Activated naive CD4-positive, alpha-beta T cell treated with anti-CD3 and anti-CD28 coated beads, Interleukin-2, amount 50 U/mL, for 72 hours (primary cell): ENCODE results near the gene ARHGAP4. TPM values are rescaled to one million over a fixed set of nuclear protein-coding genes. Genes with fewer than 3 reads are reported as not detected.

Experiments
- ATAC-seq, 2 donors: fragments of 150-1000 bp; cut with Tn5 transposase; 2 replicates each; pipeline ENCODE4 v1.10.0; 2021; ENCODE audit warnings: mild to moderate bottlenecking in 2 of 2, moderate library complexity in 2 of 2
- DNase-seq, 2 donors: peaks; one replicate each; pipeline ENCODE4 v3.0.0; 2021 to 2022; ENCODE audit warnings: low spot score in 2 of 2
- H3K27ac Mint-ChIP-seq, 2 donors: one replicate each; pipeline ENCODE4 v1.8.0; 2022; ENCODE audit warnings: mild to moderate bottlenecking in 2 of 2, mixed read lengths in 2 of 2
- H3K36me3 Mint-ChIP-seq, 2 donors: one replicate each; pipeline ENCODE4 v1.8.0; 2022; ENCODE audit warnings: mixed read lengths in 2 of 2
- H3K9me3 Mint-ChIP-seq, 2 donors: one replicate each; pipeline ENCODE4 v1.8.0; 2022; ENCODE audit warnings: mixed read lengths in 2 of 2
- total RNA-seq, 2 donors: library from RNA; stranded (reverse); gene quantifications; one replicate each; pipeline ENCODE4 v1.2.3, GENCODE V29; 2022

Gene ARHGAP4
- total RNA-seq, 2 donors from 2014 or later = 90.0 to 138 TPM

- Mint-ChIP-seq H3K27ac (no peak overlapping the region), H3K36me3 (peaks cover 6 to 13% of the 10 kb centered on the region in 2 donors), H3K9me3 (no peaks in the 10 kb centered on the region)
- no peak for DNase-seq
- no peak for ATAC-seq
Measured at GRCh38 chrX:153935326-153935851, 9.3 kb upstream of the ARHGAP4 start.

GRCh38 chrX:153934762-153935325 lies 8.8 kb upstream of the ARHGAP4 start, which contains the start of gene NAA10:
Gene NAA10, minus strand, starts transcription at chrX:153935037. Its CDS starts 133 bp downstream, at chrX:153934904.
- ATAC-seq (peak; percentile 93 to 98), DNase-seq (peak; percentile 61 to 83)
- H3K27ac Mint-ChIP-seq = peak within 1 kb of the TSS; percentile 32 to 84
- peaks cover 6 to 13% of the 10 kb centered on the region in 2 donors for H3K36me3 Mint-ChIP-seq
- H3K9me3 Mint-ChIP-seq = no peaks in the 10 kb centered on the region

GRCh38 chrX:153934148-153934761 lies 8.2 kb upstream of the ARHGAP4 start:
- ATAC-seq = peak in 1 of 2 donors; percentile 6

GRCh38 chrX:153933748-153934147 lies 7.7 kb upstream of the ARHGAP4 start:
- ATAC-seq (no peak), DNase-seq (no peak)
- H3K27ac Mint-ChIP-seq = peak overlapping the region in 1 of 2 donors; percentile 32
- H3K9me3 Mint-ChIP-seq = no peaks in the 10 kb centered on the region
- H3K36me3 Mint-ChIP-seq = peaks cover 6 to 13% of the 10 kb centered on the region in 2 donors

More at GRCh38 chrX:153934148-153934761, 8.2 kb upstream of the ARHGAP4 start:
- Mint-ChIP-seq H3K36me3 (peaks cover 6 to 13% of the 10 kb centered on the region in 2 donors), H3K27ac (peak overlapping the region; percentile 32 to 84), H3K9me3 (no peaks in the 10 kb centered on the region)
- DNase-seq = no peak

- ATAC-seq (no peak), DNase-seq (no peak)
- no peak overlapping the region for H3K27ac Mint-ChIP-seq
- H3K9me3 Mint-ChIP-seq = no peaks in the 10 kb centered on the region
- H3K36me3 Mint-ChIP-seq = peaks cover 6 to 13% of the 10 kb centered on the region in 2 donors
Measured at GRCh38 chrX:153932220-153932915, 6.3 kb upstream of the ARHGAP4 start.

- H3K27ac Mint-ChIP-seq = peak overlapping the region; percentile 39 to 87
- H3K36me3 Mint-ChIP-seq = peaks cover 4 to 13% of the 10 kb centered on the region in 2 donors
- no peaks in the 10 kb centered on the region for H3K9me3 Mint-ChIP-seq
- no peak for DNase-seq
- no peak for ATAC-seq
Measured at GRCh38 chrX:153931748-153932147, 5.7 kb upstream of the ARHGAP4 start.

GRCh38 chrX:153931151-153931550 lies 5.1 kb upstream of the ARHGAP4 start:
- Mint-ChIP-seq H3K9me3 (no peaks in the 10 kb centered on the region), H3K27ac (peak overlapping the region; percentile 39 to 61)
- no peak for ATAC-seq

GRCh38 chrX:153930011-153930910 lies 4.2 kb upstream of the ARHGAP4 start:
- Mint-ChIP-seq H3K27ac (peak overlapping the region in 1 of 2 donors; percentile 39), H3K36me3 (peaks cover 5 to 17% of the 10 kb centered on the region in 2 donors), H3K9me3 (no peaks in the 10 kb centered on the region)
- no peak for ATAC-seq
- no peak for DNase-seq

More at GRCh38 chrX:153931151-153931550, 5.1 kb upstream of the ARHGAP4 start:
- peaks cover 0 to 13% of the 10 kb centered on the region in 2 donors for H3K36me3 Mint-ChIP-seq
- no peak for DNase-seq

GRCh38 chrX:153929576-153929975 lies 3.5 kb upstream of the ARHGAP4 start:
- H3K9me3 Mint-ChIP-seq = no peaks in the 10 kb centered on the region
- H3K36me3 Mint-ChIP-seq = peaks cover 6 to 23% of the 10 kb centered on the region in 2 donors
- peak overlapping the region in 1 of 2 donors; percentile 77 for H3K27ac Mint-ChIP-seq
- no peak for DNase-seq
- ATAC-seq = no peak

GRCh38 chrX:153928846-153929245 lies 2.8 kb upstream of the ARHGAP4 start:
- H3K36me3 Mint-ChIP-seq = peaks cover 12 to 23% of the 10 kb centered on the region in 2 donors
- no peak for ATAC-seq
- no peaks in the 10 kb centered on the region for H3K9me3 Mint-ChIP-seq

GRCh38 chrX:153927922-153928760 lies 2.1 kb upstream of the ARHGAP4 start:
- H3K36me3 Mint-ChIP-seq = peaks cover 12 to 21% of the 10 kb centered on the region in 2 donors
- ATAC-seq = peak; percentile 76 to 80

More at GRCh38 chrX:153928846-153929245, 2.8 kb upstream of the ARHGAP4 start:
- peak overlapping the region in 1 of 2 donors; percentile 94 for H3K27ac Mint-ChIP-seq
- no peak for DNase-seq

GRCh38 chrX:153927672-153927921 lies 1.5 kb upstream of the ARHGAP4 start:
- H3K9me3 Mint-ChIP-seq = no peaks in the 10 kb centered on the region
- ATAC-seq = no peak

More at GRCh38 chrX:153927922-153928760, 2.1 kb upstream of the ARHGAP4 start:
- Mint-ChIP-seq H3K27ac (peak overlapping the region; percentile 94 to 96), H3K9me3 (no peaks in the 10 kb centered on the region)
- peak; percentile 86 to 97 for DNase-seq

GRCh38 chrX:153926858-153927671 lies 1.0 kb upstream of the ARHGAP4 start:
- DNase-seq = peak; percentile 55 to 76
- H3K9me3 Mint-ChIP-seq = no peaks in the 10 kb centered on the region
- peak overlapping the region; percentile 94 to 96 for H3K27ac Mint-ChIP-seq
- peaks cover 12 to 21% of the 10 kb centered on the region in 2 donors for H3K36me3 Mint-ChIP-seq
- peak; percentile 47 to 54 for ATAC-seq

More at GRCh38 chrX:153927672-153927921, 1.5 kb upstream of the ARHGAP4 start:
- Mint-ChIP-seq H3K36me3 (peaks cover 12 to 21% of the 10 kb centered on the region in 2 donors), H3K27ac (peak overlapping the region; percentile 94 to 96)
- no peak for DNase-seq

GRCh38 chrX:153926552-153926857 lies 441 bp upstream of the ARHGAP4 start:
- Mint-ChIP-seq H3K9me3 (no peaks in the 10 kb centered on the region), H3K27ac (peak overlapping the region; percentile 94 to 96), H3K36me3 (peaks cover 12 to 17% of the 10 kb centered on the region in 2 donors)
- DNase-seq = peak in 1 of 2 donors; percentile 68
- peak; percentile 10 to 13 for ATAC-seq

GRCh38 chrX:153925387-153925738 lies 701 bp downstream of the ARHGAP4 start:
- ATAC-seq = no peak
- DNase-seq = no peak

More at GRCh38 chrX:153925387-153925738, 701 bp downstream of the ARHGAP4 start:
- Mint-ChIP-seq H3K27ac (peak overlapping the region; percentile 94 to 97), H3K9me3 (no peaks in the 10 kb centered on the region), H3K36me3 (peaks cover 12 to 15% of the 10 kb centered on the region in 2 donors)
